Stomach (tissue), 4 donors: ENCODE data around the gene ELP4.

Experiments
- CTCF ChIP-seq, 7 experiments: fragments of 450-650 bp in 4 of 7; fragments of 200-600 bp in 3 of 7; sonication (generic) in 3 of 7; IDR thresholded peaks; one replicate each; pipeline ENCODE4 v1.5.1; 2016 to 2019; ENCODE audit warnings: antibody characterized with exemption in 7 of 7, control low read depth in 2 of 7, mild to moderate bottlenecking in 1 of 7
- POLR2A ChIP-seq, 4 donors: fragments of 450-650 bp; IDR thresholded peaks; one replicate each; pipeline ENCODE4 v1.6.1; 2016; ENCODE audit warnings: antibody characterized with exemption in 4 of 4, control low read depth in 2 of 4, mild to moderate bottlenecking in 1 of 4, moderate library complexity in 1 of 4
- POLR2AphosphoS5 ChIP-seq, 3 donors: sonication (generic); formaldehyde crosslinking; IDR thresholded peaks; one replicate each; pipeline ENCODE4 v1.6.1; 2016; ENCODE audit warnings: antibody characterized with exemption in 3 of 3

DNA sequence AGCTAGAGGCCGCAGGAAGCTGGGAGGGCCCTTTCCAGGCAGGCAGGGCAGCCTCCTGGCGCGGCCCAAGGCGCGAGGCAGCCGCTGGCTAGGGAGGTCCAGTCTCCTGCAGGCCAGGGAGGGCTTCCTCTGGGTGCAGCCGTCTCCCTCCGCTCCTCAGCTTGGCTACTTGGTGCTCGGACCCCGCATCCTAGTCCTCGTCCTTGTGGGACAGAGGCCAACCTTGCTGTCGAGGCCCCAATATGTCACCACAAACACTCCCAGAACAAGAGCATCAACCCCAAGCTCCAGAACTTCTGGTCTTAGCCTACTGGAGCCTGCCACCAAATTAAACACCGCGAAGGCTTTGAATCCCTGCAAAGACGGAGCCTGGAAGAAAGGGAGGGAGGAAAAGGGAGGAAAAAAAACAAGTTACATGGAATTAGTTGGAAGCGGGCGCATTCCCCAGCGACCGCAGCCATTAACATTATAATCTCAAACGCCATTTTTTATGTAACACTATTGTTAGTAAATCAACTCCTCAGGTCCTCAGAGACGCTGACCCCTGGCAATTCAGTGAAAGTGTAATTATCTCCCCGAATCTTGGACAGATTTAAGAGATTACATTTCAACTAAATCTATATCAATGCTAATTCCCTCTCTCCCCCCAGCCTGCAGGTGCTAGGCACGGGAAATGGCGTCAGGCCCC, 314.2 kb downstream of the ELP4 start:
- TF ChIP-seq CTCF (IDR thresholded peaks at IDR 0.05) (no peak), POLR2AphosphoS5 (IDR thresholded peaks at IDR 0.05) (no peak), POLR2A (IDR thresholded peaks at IDR 0.05) (no peak)
